B cell (primary cell): ENCODE measurements around the gene PGAM1. TPM values are rescaled to one million over a fixed set of nuclear protein-coding genes. Genes with fewer than 3 reads are reported as not detected.

Experiments used
- ATAC-seq: fragments of 200-7000 bp; cut with Tn5 transposase; one replicate; pipeline ENCODE4 v1.10.0; 2021; ENCODE audit warnings: low read depth, mild to moderate bottlenecking, moderate number of reproducible peaks, moderate library complexity
- CTCF ChIA-PET: fragments of 350-600 bp; sonication (Branson Sonifier 250); formaldehyde crosslinking; loops from one replicate; lab custom pipeline; 2021; ENCODE audit warnings: antibody characterized with exemption, inconsistent platforms; lab: Charles Lee
- POLR2A ChIA-PET: fragments of 350-600 bp; sonication (Branson Sonifier 250); formaldehyde crosslinking; loops from one replicate; lab custom pipeline; 2021; ENCODE audit warnings: antibody characterized with exemption; lab: Charles Lee
- DNase-seq: peaks from one replicate; pipeline ENCODE4 v3.0.0; 2013
- H2AFZ ChIP-seq: 2 replicates; pipeline ENCODE4 v1.6.1; 2012; ENCODE audit warnings: mild to moderate bottlenecking, low read depth, low read length; ENCODE audit not compliant: insufficient read depth, poor library complexity, severe bottlenecking
- H3K27ac ChIP-seq, 2 donors: 1 replicate in 1 of 2; 2 replicates in 1 of 2; pipeline ENCODE4 v1.5.1; 2012 to 2013; ENCODE audit warnings: low read length in 2 of 2, mild to moderate bottlenecking in 2 of 2, moderate library complexity in 1 of 2
- H3K27me3 ChIP-seq, 4 experiments: fragments of 200-600 bp in 1 of 4; sonication (generic) in 1 of 4; replicated peaks in 1 of 4; 1 replicate in 2 of 4; 2 replicates in 2 of 4; pipeline versions ENCODE4 v1.6.1 to v1.7.0; 2013 to 2016; ENCODE audit warnings: low read length in 3 of 4, mild to moderate bottlenecking in 2 of 4, mixed read lengths in 1 of 4, moderate library complexity in 1 of 4; ENCODE audit not compliant: insufficient read depth in 4 of 4, control insufficient read depth in 3 of 4; ENCODE audit errors: control extremely low read depth in 1 of 4
- H3K36me3 ChIP-seq, 2 experiments: replicated peaks in 1 of 2; 1 replicate in 1 of 2; 2 replicates in 1 of 2; pipeline versions ENCODE4 v1.6.1 to v1.7.1; 2013; ENCODE audit warnings: low read length in 1 of 2; ENCODE audit not compliant: insufficient read depth in 2 of 2, control insufficient read depth in 1 of 2; ENCODE audit errors: control extremely low read depth in 1 of 2, extremely low read depth in 1 of 2
- H3K4me1 ChIP-seq, 2 donors: fragments of 200-600 bp in 1 of 2; sonication (generic) in 1 of 2; 1 replicate in 1 of 2; 2 replicates in 1 of 2; pipeline versions ENCODE4 v1.5.1 to v1.6.1; 2013 to 2017; ENCODE audit warnings: low read length in 2 of 2; ENCODE audit not compliant: control insufficient read depth in 2 of 2, insufficient read depth in 2 of 2
- H3K4me2 ChIP-seq: replicated peaks from 2 replicates; pipeline ENCODE3; 2012; ENCODE audit warnings: mild to moderate bottlenecking, low read depth, low read length; ENCODE audit not compliant: poor library complexity, severe bottlenecking
- H3K4me3 ChIP-seq, 5 experiments: fragments of 200-600 bp in 1 of 5; sonication (generic) in 1 of 5; 1 replicate in 3 of 5; 2 replicates in 2 of 5; pipeline versions ENCODE4 v1.5.1 to v1.7.0; 2011 to 2016; ENCODE audit warnings: low read length in 4 of 5, mild to moderate bottlenecking in 4 of 5, low read depth in 2 of 5, control low read depth in 1 of 5, moderate library complexity in 1 of 5; ENCODE audit not compliant: insufficient read depth in 1 of 5; ENCODE audit errors: control extremely low read depth in 1 of 5, extremely low read depth in 1 of 5
- H3K79me2 ChIP-seq: fragments of 200-600 bp; sonication (generic); one replicate; pipeline ENCODE4 v1.6.0; 2016; ENCODE audit warnings: low read length; ENCODE audit not compliant: control insufficient read depth, insufficient read depth
- H3K9ac ChIP-seq: fragments of 200-600 bp; sonication (generic); 2 replicates; pipeline ENCODE4 v1.6.1; 2017; ENCODE audit warnings: mild to moderate bottlenecking, low read length, moderate library complexity
- H3K9me3 ChIP-seq, 3 donors: one replicate each; pipeline versions ENCODE4 v1.6.1 to v1.7.1; 2013; ENCODE audit warnings: low read length in 2 of 3; ENCODE audit not compliant: control insufficient read depth in 2 of 3, insufficient read depth in 1 of 3; ENCODE audit errors: control extremely low read depth in 1 of 3
- H4K20me1 ChIP-seq: 2 replicates; pipeline ENCODE4 v1.6.0; 2012; ENCODE audit warnings: mild to moderate bottlenecking, low read length; ENCODE audit not compliant: insufficient read depth, control insufficient read depth, poor library complexity, severe bottlenecking
- H3K27ac Mint-ChIP-seq: one replicate; pipeline ENCODE4 v1.8.0; 2021; ENCODE audit warnings: mixed read lengths
- H3K27me3 Mint-ChIP-seq: one replicate; pipeline ENCODE4 v1.8.0; 2021; ENCODE audit warnings: mixed read lengths
- H3K4me1 Mint-ChIP-seq: one replicate; pipeline ENCODE4 v1.8.0; 2021; ENCODE audit warnings: mixed read lengths
- H3K4me3 Mint-ChIP-seq: one replicate; pipeline ENCODE4 v1.8.0; 2021; ENCODE audit warnings: mixed read lengths
- H3K9me3 Mint-ChIP-seq: one replicate; pipeline ENCODE4 v1.8.0; 2022; ENCODE audit warnings: mixed read lengths; ENCODE audit not compliant: insufficient read depth
- CTCF ChIP-seq: fragments of 200-600 bp; IDR thresholded peaks from one replicate; pipeline ENCODE4 v1.8.0; 2022; ENCODE audit warnings: antibody characterized with exemption, mild to moderate bottlenecking
- EZH2 ChIP-seq: IDR thresholded peaks from 2 replicates; pipeline ENCODE4 v1.6.1; 2012; ENCODE audit warnings: borderline replicate concordance, low read depth, mild to moderate bottlenecking, moderate library complexity, low read length; ENCODE audit not compliant: insufficient read depth, poor library complexity, severe bottlenecking
- WGBS: methylation state at CpG from one replicate; pipeline ENCODE4 v1.1.5; 2013; ENCODE audit warnings: missing lambda C conversion rate; ENCODE audit not compliant: insufficient coverage; 5-methylcytosine and 5-hydroxymethylcytosine counted together
- intact Hi-C: fragments of 100-400 bp; cut with micrococcal nuclease; formaldehyde crosslinking; loops from one replicate; pipeline ENCODE4 v1.10.0; 2022
- polyA plus RNA-seq: library from polyadenylated mRNA; depleted of rRNA; stranded (reverse); fragments of >200 nt; gene quantifications from 2 replicates; pipeline ENCODE4 v1.2.3, GENCODE V29; 2012
- total RNA-seq, 2 donors: library from RNA; stranded (reverse); fragments of 120-200 nt in 1 of 2; gene quantifications; 1 replicate in 1 of 2; 2 replicates in 1 of 2; pipeline versions ENCODE4 v1.2.3 to v1.2.4, GENCODE V29; 2013 to 2022

Gene PGAM1
- total and polyA plus RNA-seq, 2 donors (not counting 1 experiment from before 2014, with no cell fraction given): 48.7 to 83.4 TPM

- H3K27me3 Mint-ChIP-seq: no peaks in the 10 kb centered on the region
- DNase-seq (no peak), ATAC-seq (no peak)
- no peak overlapping the region for H3K4me2 ChIP-seq
- H3K4me3 ChIP-seq: no peak overlapping the region
- no peak overlapping the region for H2AFZ ChIP-seq
- CTCF ChIA-PET: interaction anchor here (0.7 to 8.4 kb wide), 3 partner anchors 14 to 90 kb away, joined by 3 to 96 read pairs (median 5); no protein-coding TSS in a partner anchor
- 100% methylated on average over 1 of the region's 2 CpGs for WGBS
- no peak overlapping the region for H3K9ac ChIP-seq
- H3K4me1 Mint-ChIP-seq: no peaks in the 10 kb centered on the region
- no peak overlapping the region for H3K27ac ChIP-seq
- no peak for TF ChIP-seq EZH2
- H3K79me2 ChIP-seq: no peaks in the 10 kb centered on the region
- H3K9me3 Mint-ChIP-seq: no peaks in the 10 kb centered on the region
- no peak overlapping the region for H3K27ac Mint-ChIP-seq
- H3K4me1 ChIP-seq: no peaks in the 10 kb centered on the region
- no peak overlapping the region for H3K4me3 Mint-ChIP-seq
- POLR2A ChIA-PET: no interaction called here
- intact Hi-C loops: loop anchor here (2.0 kb wide), 1 partner anchor 16 kb away; the partner anchor contains the start of genes EXOSC1 and ZDHHC16
- no peaks in the 10 kb centered on the region for H3K27me3 ChIP-seq
- peaks cover 26 to 90% of the 10 kb centered on the region in 2 experiments for H3K36me3 ChIP-seq
- H4K20me1 ChIP-seq: no peaks in the 10 kb centered on the region
- H3K9me3 ChIP-seq: no peaks in the 10 kb centered on the region
Observed at GRCh38 chr10:97462309-97462708, 36.3 kb downstream of the PGAM1 start.

GRCh38 chr10:97463363-97464132 lies 37.6 kb downstream of the PGAM1 start:
- Histone ChIP-seq H3K27ac (no peak overlapping the region), H3K9me3 (no peaks in the 10 kb centered on the region), H3K4me2 (no peak overlapping the region), H3K27me3 (no peaks in the 10 kb centered on the region), H3K79me2 (no peaks in the 10 kb centered on the region), H3K9ac (no peak overlapping the region), H4K20me1 (no peaks in the 10 kb centered on the region), H3K4me1 (no peaks in the 10 kb centered on the region), H3K4me3 (no peak overlapping the region), H2AFZ (no peak overlapping the region), H3K36me3 (peaks cover 26 to 92% of the 10 kb centered on the region in 2 experiments)
- TF ChIP-seq EZH2 (no peak), CTCF (peak; percentile 86)
- DNase-seq (peak; percentile 54), ATAC-seq (peak; percentile 71)
- Mint-ChIP-seq H3K9me3 (no peaks in the 10 kb centered on the region), H3K4me3 (no peak overlapping the region), H3K27ac (peak overlapping the region; percentile 17), H3K27me3 (no peaks in the 10 kb centered on the region), H3K4me1 (no peaks in the 10 kb centered on the region)
- ChIA-PET POLR2A (no interaction called here), CTCF (interaction anchor here (0.6 to 8.4 kb wide), 7 partner anchors 11 to 245 kb away, joined by 3 to 96 read pairs (median 4); no protein-coding TSS in a partner anchor)
- intact Hi-C loops: loop anchor here (1.0 to 2.0 kb wide), 2 partner anchors 17 to 56 kb away; partner anchors contain the start of genes EXOSC1 and ZDHHC16
- WGBS: 100% methylated on average over 1 of the region's 4 CpGs
